ENCODE data around the gene GAS6. TPM values are rescaled to one million over a fixed set of nuclear protein-coding genes. Genes with fewer than 3 reads are reported as not detected.

Gene GAS6
- total RNA-seq, 2 experiments from 2014 or later = 0.82 to 0.92 TPM

DNA sequence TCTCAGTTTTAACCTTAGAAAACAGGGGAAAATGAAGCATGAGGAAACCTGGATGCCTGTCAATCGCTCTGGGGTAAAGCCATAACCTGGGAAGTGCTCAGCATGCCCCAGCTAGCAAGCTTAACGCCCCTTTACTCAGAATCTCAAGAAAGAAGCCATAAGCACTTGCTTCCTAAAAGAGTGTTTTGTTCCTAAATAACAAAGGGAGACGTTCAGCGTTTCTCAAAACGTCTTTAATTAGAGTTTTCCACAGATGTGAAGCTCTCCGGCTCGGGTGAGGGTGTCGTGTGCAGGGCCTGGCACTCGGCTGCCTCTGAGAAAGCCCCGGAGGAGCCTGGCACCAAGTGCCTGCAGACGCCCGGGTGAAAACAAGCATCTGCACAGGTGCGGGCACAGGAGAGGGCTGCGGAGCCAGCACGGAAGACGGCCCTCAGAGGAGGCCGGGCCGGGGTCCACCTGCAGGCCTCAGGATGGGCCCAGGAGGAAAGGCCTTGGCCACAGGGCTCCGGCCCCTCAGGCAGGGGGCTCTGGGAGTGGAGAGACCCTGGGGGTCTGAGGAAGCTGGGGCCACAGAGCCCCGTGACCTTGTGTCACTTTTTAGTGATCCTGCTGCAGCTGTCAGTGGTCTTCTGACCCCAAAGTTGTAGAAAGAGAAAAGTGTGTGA, 6.2 kb downstream of the GAS6 start:
- Mint-ChIP-seq H3K27me3 (peaks cover 40% of the 10 kb centered on the region), H3K27ac (no peak overlapping the region), H3K4me1 (peaks cover 23% of the 10 kb centered on the region), H3K4me3 (no peak overlapping the region), H3K36me3 (ENCODE audit: low read depth) (no peaks in the 10 kb centered on the region), H3K9me3 (peaks cover 13% of the 10 kb centered on the region)
- DNase-seq = no peak
- ChIA-PET POLR2A (no interaction called here), CTCF (no interaction called here)

- DNase-seq = no peak
- CTCF ChIA-PET = no interaction called here
- H3K36me3 Mint-ChIP-seq (ENCODE audit: low read depth) = no peaks in the 10 kb centered on the region
- peaks cover 13% of the 10 kb centered on the region for H3K9me3 Mint-ChIP-seq
- H3K27me3 Mint-ChIP-seq = peaks cover 33% of the 10 kb centered on the region
- H3K27ac Mint-ChIP-seq = no peak overlapping the region
- H3K4me3 Mint-ChIP-seq = no peak overlapping the region
- POLR2A ChIA-PET = no interaction called here
- peaks cover 19% of the 10 kb centered on the region for H3K4me1 Mint-ChIP-seq
These were observed 7.2 kb downstream of the GAS6 start for GRCh38 chr13:113856716-113857065.

DNA sequence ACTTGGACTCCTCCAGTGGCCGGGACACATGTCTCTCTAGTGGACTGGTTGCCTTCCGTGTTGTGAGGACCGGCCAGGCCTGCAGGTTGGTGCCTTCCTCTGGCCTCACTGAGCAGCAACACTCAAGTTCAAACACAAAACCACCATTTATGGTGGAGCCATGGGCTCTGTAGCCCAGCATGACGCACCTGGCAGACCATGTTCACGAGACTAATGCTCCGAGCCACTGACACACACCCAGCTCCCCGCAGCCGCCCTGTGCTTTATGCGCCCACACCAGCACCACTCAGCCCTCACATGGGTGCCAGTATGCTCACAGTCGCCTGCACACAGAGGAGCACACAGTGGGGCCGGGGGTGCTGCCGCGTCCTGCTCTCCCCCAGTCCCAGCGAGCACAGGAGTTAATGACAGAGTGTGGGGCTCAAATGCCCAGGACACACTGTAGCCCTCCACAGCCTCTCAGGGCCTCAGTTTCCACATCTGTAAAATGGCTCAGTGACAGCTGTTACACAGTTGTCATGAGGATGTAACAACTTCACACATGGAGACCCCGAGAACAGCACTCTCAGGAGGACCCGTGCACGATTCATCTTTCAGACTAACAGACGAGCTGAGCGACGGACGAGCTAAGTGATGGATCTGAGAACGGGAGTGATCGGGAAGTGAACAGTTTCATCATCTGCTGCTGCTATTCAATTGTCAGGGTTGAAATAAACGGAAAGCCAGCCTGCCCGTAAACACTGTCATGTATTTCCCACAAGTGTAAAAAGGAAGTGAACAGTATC, 7.8 kb downstream of the GAS6 start:
- peaks cover 13% of the 10 kb centered on the region for H3K9me3 Mint-ChIP-seq
- H3K27me3 Mint-ChIP-seq = peaks cover 28% of the 10 kb centered on the region
- POLR2A ChIA-PET = no interaction called here
- peaks cover 19% of the 10 kb centered on the region for H3K4me1 Mint-ChIP-seq
- no peak overlapping the region for H3K4me3 Mint-ChIP-seq
- no peaks in the 10 kb centered on the region for H3K36me3 Mint-ChIP-seq (ENCODE audit: low read depth)
- DNase-seq = no peak
- CTCF ChIA-PET = no interaction called here
- no peak overlapping the region for H3K27ac Mint-ChIP-seq

DNA sequence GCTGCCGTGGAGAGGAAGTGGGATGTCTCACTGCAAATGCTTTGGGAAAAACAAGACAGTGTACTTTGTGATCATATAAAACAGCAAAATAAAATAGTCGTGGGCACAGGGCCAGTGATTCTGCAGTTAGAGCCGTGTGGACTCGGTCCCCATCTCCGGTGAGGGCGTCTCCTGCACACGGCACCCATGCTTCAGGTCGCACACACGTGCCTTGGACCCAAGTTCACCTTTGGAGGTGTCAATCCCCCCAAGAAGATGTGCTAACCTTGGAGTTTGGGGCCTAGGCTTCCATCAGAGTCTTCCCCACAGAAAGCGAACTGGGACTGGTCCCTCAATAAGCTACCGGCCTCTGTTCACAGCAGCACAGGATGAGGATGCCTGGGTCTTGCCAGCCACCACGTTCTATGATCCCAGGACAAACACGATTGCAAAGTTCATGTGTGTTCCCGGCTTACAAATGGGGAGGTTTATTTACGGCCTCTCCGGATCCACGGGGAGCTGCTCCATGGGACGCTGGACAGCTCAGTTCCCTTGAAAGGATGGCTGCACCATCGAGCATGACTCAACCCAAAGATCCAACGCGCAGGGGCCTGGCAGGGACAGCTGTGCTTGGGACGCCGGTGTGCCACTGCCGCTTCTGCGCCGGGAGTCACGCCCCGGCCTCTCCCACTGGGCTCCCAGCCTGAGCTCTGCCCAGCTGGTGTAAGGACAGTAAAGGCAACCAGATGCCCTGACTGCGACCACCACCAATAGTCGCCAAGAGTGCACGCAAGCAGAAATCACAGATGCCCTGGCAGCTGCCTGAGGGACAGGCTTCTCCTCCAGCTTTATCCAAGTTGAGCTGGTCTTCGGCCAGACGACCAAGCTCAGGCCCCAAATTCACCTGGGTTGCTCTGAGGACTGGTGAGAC, 8.6 kb downstream of the GAS6 start:
- CTCF ChIA-PET = no interaction called here
- Mint-ChIP-seq H3K4me3 (no peak overlapping the region), H3K36me3 (ENCODE audit: low read depth) (no peaks in the 10 kb centered on the region), H3K4me1 (peaks cover 19% of the 10 kb centered on the region), H3K27me3 (peaks cover 26% of the 10 kb centered on the region), H3K9me3 (peaks cover 13% of the 10 kb centered on the region), H3K27ac (no peak overlapping the region)
- no peak for DNase-seq
- POLR2A ChIA-PET = interaction anchor here (0.7 kb wide), 1 partner anchor 194 kb away, joined by 6 read pairs; no protein-coding TSS in a partner anchor

DNA sequence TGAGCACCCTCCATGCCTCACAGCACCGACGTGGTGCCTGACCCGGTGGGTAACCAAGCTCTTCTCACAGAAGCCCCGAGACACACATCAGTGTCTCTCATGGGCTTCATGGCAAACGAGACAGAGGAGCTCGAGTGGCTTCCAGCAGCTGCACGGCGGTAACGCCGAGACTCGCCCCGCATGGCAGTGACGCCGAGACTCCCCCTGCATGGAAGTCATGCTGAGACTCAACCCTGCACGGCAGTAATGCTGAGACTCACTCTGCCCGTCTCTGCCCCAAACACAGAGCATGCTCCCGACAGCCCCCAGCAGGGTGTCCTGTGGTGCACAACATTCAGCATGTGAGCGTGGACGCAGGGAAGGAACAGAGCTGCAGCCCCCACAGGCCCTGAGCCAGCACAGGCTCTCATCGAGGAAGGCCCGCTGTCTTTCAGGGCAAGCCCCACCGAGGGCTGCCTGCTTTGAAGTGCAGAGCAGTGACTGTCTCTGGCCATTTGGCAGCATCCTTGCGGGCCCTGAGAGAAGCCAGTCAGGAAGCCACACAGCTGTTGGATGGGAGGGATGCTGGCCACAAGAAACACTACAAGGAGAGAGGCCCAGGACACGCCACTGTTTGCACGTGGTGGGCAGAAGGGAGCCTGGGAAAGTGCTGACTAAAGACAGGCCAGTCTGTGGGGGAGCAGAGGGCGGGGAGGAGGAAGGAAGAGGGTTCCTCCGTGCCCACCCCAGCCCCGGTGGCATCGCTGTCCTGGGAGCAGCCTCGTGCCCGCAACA, 9.5 kb downstream of the GAS6 start:
- DNase-seq = no peak
- ChIA-PET POLR2A (interaction anchor here (0.7 kb wide), 1 partner anchor 195 kb away, joined by 6 read pairs; no protein-coding TSS in a partner anchor), CTCF (no interaction called here)
- Mint-ChIP-seq H3K4me3 (no peak overlapping the region), H3K27ac (no peak overlapping the region), H3K36me3 (ENCODE audit: low read depth) (no peaks in the 10 kb centered on the region), H3K27me3 (peaks cover 26% of the 10 kb centered on the region), H3K4me1 (peaks cover 19% of the 10 kb centered on the region), H3K9me3 (peaks cover 11% of the 10 kb centered on the region)

DNA sequence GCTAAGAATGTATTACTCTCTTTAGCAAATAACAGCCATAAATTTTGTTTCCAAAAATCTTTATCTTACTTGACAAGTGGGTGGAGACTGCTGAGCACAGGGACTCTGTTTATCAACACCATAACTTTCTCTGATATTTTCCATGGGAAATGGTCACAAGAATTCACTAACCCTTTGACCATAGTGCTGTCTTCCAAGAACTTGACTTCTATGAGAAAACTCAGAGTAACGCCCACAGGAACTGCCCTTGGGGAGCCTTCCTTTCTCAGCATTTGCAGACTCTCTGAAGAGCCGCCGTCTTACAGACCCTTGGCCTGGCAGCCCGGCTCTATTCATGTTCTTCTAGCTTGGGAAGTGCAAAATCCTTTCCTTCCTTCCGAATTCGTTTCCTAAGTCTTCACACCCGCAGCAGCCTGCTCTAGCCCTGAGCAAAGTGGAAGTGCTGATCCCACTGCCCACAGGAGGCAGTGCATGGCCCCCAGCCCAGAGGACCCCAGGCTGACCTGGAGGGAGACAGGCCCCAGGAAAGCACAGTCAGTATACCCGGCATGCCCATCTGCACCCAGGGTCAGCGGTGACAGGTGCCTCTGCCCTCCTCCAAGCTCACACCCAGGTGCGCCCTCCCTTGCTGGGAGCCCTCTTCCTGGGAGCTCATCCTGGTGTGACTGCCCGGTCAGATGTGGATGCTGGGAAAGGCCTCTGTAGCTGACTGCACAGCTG, 10.2 kb downstream of the GAS6 start:
- H3K36me3 Mint-ChIP-seq (ENCODE audit: low read depth) = no peaks in the 10 kb centered on the region
- CTCF ChIA-PET = no interaction called here
- H3K4me3 Mint-ChIP-seq = no peak overlapping the region
- H3K9me3 Mint-ChIP-seq = peaks cover 4% of the 10 kb centered on the region
- no peak for DNase-seq
- H3K27me3 Mint-ChIP-seq = peaks cover 26% of the 10 kb centered on the region
- POLR2A ChIA-PET = no interaction called here
- H3K27ac Mint-ChIP-seq = no peak overlapping the region
- peaks cover 19% of the 10 kb centered on the region for H3K4me1 Mint-ChIP-seq

- Mint-ChIP-seq H3K4me1 (peaks cover 19% of the 10 kb centered on the region), H3K27ac (no peak overlapping the region), H3K9me3 (no peaks in the 10 kb centered on the region), H3K27me3 (peaks cover 26% of the 10 kb centered on the region), H3K36me3 (ENCODE audit: low read depth) (no peaks in the 10 kb centered on the region), H3K4me3 (no peak overlapping the region)
- CTCF ChIA-PET = no interaction called here
- POLR2A ChIA-PET = no interaction called here
- no peak for DNase-seq
These were observed 11.0 kb downstream of the GAS6 start for GRCh38 chr13:113852536-113853517.

DNA sequence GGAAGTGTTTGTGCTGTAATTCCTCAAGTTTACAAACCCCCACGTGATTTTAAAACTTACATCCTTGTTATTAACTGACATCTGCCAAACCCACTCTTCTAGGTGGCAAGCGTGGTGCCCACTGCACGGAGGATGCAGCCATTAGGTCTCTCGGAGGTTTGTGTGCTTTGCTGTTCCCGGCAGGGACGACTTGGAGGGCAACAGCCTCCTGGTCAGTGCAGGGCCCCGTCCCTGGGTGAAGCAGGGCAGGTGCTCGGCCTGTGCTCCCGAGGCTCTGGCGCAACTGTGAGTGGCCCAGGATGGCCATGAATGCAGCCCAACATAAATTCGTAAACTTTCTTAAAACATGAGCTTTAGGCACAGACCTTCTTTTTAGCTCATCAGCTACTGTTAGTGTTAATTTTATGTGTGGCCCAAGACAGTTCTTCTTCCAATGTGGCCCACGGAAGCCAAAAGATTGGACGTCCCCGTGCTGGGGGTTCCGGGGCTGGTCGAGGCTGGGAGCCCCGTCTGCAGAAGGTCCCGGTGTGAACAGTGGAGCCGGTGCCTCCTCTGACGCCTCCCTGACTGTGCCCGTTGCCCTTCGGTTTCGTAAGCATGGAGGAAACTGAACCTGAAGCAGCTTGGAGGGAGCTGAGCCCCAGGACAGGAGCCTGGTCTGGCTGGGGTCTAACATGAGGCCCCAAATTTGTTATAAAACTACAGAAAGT, 11.9 kb downstream of the GAS6 start:
- POLR2A ChIA-PET = no interaction called here

GRCh38 chr13:113851480-113851803, 12.4 kb downstream of the GAS6 start:
- no peak overlapping the region for H3K4me3 Mint-ChIP-seq
- no peak for DNase-seq
- no peaks in the 10 kb centered on the region for H3K36me3 Mint-ChIP-seq (ENCODE audit: low read depth)
- ChIA-PET POLR2A (no interaction called here), CTCF (no interaction called here)
- H3K27ac Mint-ChIP-seq = no peak overlapping the region
- H3K9me3 Mint-ChIP-seq = no peaks in the 10 kb centered on the region
- peaks cover 22% of the 10 kb centered on the region for H3K4me1 Mint-ChIP-seq
- H3K27me3 Mint-ChIP-seq = peaks cover 21% of the 10 kb centered on the region

More for the DNA sequence above, 11.9 kb downstream of the GAS6 start:
- Mint-ChIP-seq H3K36me3 (ENCODE audit: low read depth) (no peaks in the 10 kb centered on the region), H3K27ac (no peak overlapping the region), H3K4me1 (peaks cover 19% of the 10 kb centered on the region), H3K27me3 (peaks cover 23% of the 10 kb centered on the region), H3K4me3 (no peak overlapping the region), H3K9me3 (no peaks in the 10 kb centered on the region)
- no peak for DNase-seq
- CTCF ChIA-PET = no interaction called here

DNA sequence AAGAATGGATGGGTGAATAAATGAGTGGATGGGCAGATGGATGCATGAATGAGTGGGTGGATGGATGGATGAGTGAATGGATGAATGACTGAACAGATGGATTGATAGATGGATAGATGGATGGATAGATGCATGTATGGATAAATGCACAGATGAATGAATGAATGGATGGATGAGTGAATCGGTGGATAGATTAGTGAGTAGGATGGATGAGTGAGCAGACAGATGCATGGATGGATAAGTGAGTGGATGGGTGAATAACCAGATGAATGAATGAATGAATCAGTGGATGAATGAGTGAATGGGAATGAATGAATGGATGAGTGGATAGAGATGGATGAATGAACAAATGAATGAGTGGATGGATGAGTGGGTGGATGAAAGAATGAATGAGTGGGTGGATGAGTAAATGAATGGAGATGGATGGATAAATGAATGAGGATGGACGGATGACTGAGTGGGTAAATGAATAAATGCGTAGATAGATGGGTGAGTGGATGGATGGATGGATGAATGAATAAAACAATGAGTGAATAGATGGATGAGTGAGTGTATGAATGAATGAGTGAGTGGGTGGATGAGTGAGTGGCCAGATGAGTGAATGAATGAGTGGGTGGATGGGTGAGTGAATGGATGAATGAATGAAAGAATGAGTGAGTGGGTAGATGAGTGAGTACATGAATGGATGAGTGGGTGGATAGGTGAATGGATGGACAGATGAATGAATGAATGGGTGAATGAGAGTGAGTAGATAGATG, 13.0 kb downstream of the GAS6 start:
- H3K27me3 Mint-ChIP-seq = peaks cover 16% of the 10 kb centered on the region
- H3K27ac Mint-ChIP-seq = no peak overlapping the region
- ChIA-PET CTCF (no interaction called here), POLR2A (no interaction called here)
- H3K9me3 Mint-ChIP-seq = no peaks in the 10 kb centered on the region
- peaks cover 27% of the 10 kb centered on the region for H3K4me1 Mint-ChIP-seq
- DNase-seq = no peak
- H3K4me3 Mint-ChIP-seq = no peak overlapping the region
- no peaks in the 10 kb centered on the region for H3K36me3 Mint-ChIP-seq (ENCODE audit: low read depth)
